Muscle layer of colon (tissue), 2 donors: ENCODE data around the gene WDR82.

ENCODE experiments used
- H3K27ac ChIP-seq: one replicate; pipeline ENCODE4 v1.7.0; 2013; ENCODE audit warnings: low read depth, mild to moderate bottlenecking, low read length, moderate library complexity
- H3K27me3 ChIP-seq, 2 donors: one replicate each; pipeline ENCODE4 v1.7.0; 2013; ENCODE audit warnings: low read length in 2 of 2, mild to moderate bottlenecking in 2 of 2; ENCODE audit not compliant: insufficient read depth in 2 of 2, control insufficient read depth in 1 of 2
- H3K36me3 ChIP-seq: one replicate; pipeline ENCODE4 v1.7.0; 2013; ENCODE audit warnings: mild to moderate bottlenecking, low read length; ENCODE audit not compliant: insufficient read depth
- H3K4me1 ChIP-seq: one replicate; pipeline ENCODE4 v1.7.0; 2013; ENCODE audit warnings: mild to moderate bottlenecking, low read length; ENCODE audit not compliant: insufficient read depth
- H3K4me3 ChIP-seq, 2 donors: one replicate each; pipeline ENCODE4 v1.7.0; 2013; ENCODE audit warnings: low read length in 2 of 2, low read depth in 1 of 2, mild to moderate bottlenecking in 1 of 2, moderate library complexity in 1 of 2
- H3K9ac ChIP-seq: one replicate; pipeline ENCODE4 v1.7.0; 2013; ENCODE audit warnings: low read length
- H3K9me3 ChIP-seq: one replicate; pipeline ENCODE4 v1.7.0; 2013; ENCODE audit warnings: mild to moderate bottlenecking, low read length
- donor health status: abdominal sarcoma.
- donor health status: Adenocarcinoma of cecum.

Gene WDR82

DNA sequence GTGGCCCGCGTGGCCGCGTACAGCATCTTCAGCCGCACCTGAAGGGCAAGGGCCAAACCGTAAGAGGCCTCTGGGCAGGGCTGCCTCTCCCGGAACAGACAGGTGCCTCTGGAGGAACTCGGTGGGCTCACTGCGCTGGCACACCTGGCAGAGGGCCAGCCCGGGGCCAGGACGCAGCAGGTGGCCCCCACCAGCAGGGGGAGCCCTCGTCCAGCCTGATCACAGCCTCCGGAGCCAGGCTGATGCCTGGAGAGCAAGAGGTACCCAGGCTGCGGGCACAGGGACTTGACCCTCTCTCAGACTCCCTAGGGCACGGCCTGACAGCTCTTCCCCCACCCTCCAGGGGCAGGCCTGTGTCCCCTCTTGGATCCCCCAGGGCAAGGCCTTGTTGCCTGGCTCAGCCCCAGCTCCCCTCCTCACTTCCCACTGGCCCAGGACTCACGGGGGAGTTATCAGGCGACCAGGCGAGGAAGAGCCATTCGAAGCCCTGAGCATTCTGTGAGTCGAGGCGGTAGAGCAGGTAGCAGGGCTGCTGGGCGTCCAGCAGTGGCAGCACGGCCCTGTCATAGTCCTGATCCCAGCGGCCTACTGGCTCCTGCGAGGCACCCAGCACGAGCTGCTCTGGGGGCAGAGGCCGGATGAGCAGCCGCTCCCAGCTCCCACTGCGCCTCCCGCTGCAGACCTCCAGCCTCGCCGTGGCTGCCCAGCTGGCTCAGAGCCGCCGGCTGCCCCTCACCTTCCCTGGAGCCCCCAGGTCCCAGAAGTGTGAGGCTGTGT lies 46.8 kb downstream of the WDR82 start:
- Histone ChIP-seq H3K27me3 (no peaks in the 10 kb centered on the region), H3K9me3 (no peaks in the 10 kb centered on the region), H3K4me3 (no peak overlapping the region), H3K27ac (no peak overlapping the region), H3K4me1 (peaks cover 26% of the 10 kb centered on the region), H3K36me3 (peaks cover 52% of the 10 kb centered on the region), H3K9ac (no peak overlapping the region)

DNA sequence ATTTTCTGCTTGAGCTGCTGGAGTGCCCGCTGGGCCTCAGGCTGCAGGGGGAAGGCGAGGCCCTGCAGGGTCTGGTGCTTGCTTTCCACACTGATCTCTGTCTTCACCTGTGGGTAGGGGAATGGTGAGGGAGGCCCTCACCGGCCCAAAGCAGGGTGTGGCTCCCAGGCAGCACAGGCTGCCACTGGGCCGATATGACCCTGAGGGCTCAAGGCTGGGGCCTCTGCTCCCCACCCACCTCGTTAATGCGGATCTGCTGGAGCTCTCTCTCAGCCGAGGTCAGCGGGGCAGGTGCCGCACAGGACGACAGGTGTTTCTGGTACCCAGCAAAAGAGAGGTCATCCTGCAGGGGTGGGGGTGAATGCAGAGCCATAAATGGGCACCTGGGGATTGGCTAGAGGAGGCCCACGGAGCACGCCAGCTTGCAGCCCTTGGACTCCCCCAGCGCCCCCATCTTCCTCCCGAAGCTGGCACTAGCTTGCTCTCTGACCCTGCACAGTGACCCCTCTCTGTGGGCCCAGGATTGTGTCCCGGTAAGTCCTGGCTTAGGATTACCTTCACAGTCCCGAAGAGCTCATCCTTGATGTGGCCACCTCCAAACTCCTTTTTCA lies 47.5 kb downstream of the WDR82 start:
- Histone ChIP-seq H3K27ac (no peak overlapping the region), H3K4me1 (peaks cover 20% of the 10 kb centered on the region), H3K9ac (no peak overlapping the region), H3K27me3 (no peaks in the 10 kb centered on the region), H3K36me3 (peaks cover 52% of the 10 kb centered on the region), H3K9me3 (no peaks in the 10 kb centered on the region), H3K4me3 (no peak overlapping the region)

DNA sequence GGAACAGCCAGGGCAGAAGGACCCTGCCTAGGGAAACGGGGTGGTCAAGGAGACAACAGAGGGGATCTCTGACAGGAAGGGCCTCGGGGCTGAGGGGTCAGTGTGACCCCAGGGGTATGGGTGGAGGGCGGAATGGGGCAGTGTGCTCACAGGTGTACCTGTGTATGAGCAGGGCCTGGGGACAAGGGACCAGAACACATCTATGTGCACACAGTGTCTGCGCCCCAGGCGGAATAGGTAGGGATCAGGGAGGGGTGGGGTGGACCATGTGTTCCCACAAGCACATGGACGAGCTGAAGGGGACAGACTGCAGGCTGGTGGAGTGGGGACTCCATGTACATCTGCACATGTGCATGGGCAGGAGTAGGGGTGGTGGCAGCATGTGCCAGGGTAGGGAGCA lies 48.0 kb downstream of the WDR82 start:
- H3K9me3 ChIP-seq = no peaks in the 10 kb centered on the region
- no peak overlapping the region for H3K9ac ChIP-seq
- H3K4me3 ChIP-seq = no peak overlapping the region
- H3K4me1 ChIP-seq = peaks cover 16% of the 10 kb centered on the region
- no peaks in the 10 kb centered on the region for H3K27me3 ChIP-seq
- peaks cover 50% of the 10 kb centered on the region for H3K36me3 ChIP-seq
- no peak overlapping the region for H3K27ac ChIP-seq

DNA sequence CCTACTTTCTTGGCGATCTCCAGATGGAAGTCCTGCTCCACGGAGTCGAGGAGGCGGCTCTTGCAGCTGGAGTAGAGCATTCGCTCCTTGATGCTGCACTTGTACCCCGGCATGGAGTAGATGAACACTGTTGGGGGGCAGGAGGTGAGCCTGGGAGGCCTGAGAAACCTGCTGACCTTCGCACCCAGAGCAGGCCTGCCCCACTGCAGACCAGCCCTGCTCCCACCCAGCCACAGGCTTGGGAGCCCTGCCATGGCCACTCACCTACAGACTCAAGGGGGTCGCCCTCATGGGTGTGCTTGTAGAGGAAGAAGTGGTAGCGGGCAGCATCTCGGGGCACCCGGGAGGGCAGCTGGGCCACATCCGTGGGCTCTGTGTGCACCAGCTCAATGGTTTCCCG lies 48.8 kb downstream of the WDR82 start:
- Histone ChIP-seq H3K36me3 (peaks cover 42% of the 10 kb centered on the region), H3K9me3 (no peaks in the 10 kb centered on the region), H3K9ac (no peak overlapping the region)

GRCh38 chr3:52228751-52229291 lies 49.6 kb downstream of the WDR82 start:
- H3K27ac ChIP-seq = no peak overlapping the region
- H3K27me3 ChIP-seq = no peaks in the 10 kb centered on the region
- no peaks in the 10 kb centered on the region for H3K9me3 ChIP-seq
- H3K36me3 ChIP-seq = peaks cover 37% of the 10 kb centered on the region
- H3K9ac ChIP-seq = no peak overlapping the region
- H3K4me1 ChIP-seq = peaks cover under 1% of the 10 kb centered on the region
- H3K4me3 ChIP-seq = no peak overlapping the region

More for the DNA sequence above, 48.8 kb downstream of the WDR82 start:
- no peak overlapping the region for H3K4me3 ChIP-seq
- no peaks in the 10 kb centered on the region for H3K27me3 ChIP-seq
- peaks cover 8% of the 10 kb centered on the region for H3K4me1 ChIP-seq
- H3K27ac ChIP-seq = no peak overlapping the region

DNA sequence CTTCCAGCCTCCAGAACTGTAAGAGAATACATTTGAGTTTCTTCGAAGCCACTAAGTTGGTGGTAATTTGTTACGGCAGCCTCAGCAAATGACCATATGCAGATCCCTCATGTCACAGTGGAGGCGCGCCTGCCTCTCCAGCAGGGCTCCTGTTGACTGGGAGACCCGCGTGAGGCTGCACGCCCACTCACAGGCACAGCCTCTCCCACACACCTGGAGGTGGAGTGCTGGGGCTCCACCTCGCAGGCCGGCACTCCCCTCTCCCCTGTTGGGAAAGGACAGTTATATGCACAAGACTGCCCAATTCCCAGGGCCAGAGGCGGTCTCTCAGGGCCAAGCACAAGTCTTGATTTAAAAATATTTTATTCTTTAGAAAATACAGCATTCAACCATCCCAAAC lies 50.2 kb downstream of the WDR82 start:
- no peaks in the 10 kb centered on the region for H3K4me1 ChIP-seq
- H3K9me3 ChIP-seq = no peaks in the 10 kb centered on the region
- peaks cover 37% of the 10 kb centered on the region for H3K36me3 ChIP-seq
- H3K27ac ChIP-seq = no peak overlapping the region
- H3K27me3 ChIP-seq = no peaks in the 10 kb centered on the region
- H3K4me3 ChIP-seq = no peak overlapping the region
- no peak overlapping the region for H3K9ac ChIP-seq

- no peak overlapping the region for H3K4me3 ChIP-seq
- H3K4me1 ChIP-seq = no peaks in the 10 kb centered on the region
- no peaks in the 10 kb centered on the region for H3K27me3 ChIP-seq
- H3K36me3 ChIP-seq = peaks cover 37% of the 10 kb centered on the region
- no peak overlapping the region for H3K9ac ChIP-seq
- no peak overlapping the region for H3K27ac ChIP-seq
- no peaks in the 10 kb centered on the region for H3K9me3 ChIP-seq
These were observed 50.7 kb downstream of the WDR82 start for GRCh38 chr3:52227766-52228165.

DNA sequence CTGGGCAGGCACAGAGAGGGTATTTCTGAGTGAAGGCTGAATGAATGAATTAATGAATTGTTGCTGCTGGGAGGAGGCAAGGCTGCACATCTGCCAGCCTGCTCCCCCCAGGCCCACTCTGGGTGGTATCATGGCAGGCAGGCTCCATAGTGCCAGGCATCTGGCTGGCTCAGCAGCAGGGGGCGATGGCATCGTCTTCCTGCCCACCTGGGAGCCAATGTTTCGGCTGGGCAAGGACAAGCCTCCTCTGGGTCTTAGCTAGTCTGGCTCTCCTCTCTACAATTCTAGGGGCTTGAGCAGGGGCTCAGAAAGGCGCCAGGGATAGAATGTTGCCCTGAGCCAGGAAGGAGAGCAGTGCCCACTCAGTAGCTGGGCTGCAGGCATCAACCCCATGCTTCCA lies 51.3 kb downstream of the WDR82 start:
- Histone ChIP-seq H3K36me3 (peaks cover 36% of the 10 kb centered on the region), H3K4me1 (no peaks in the 10 kb centered on the region), H3K4me3 (no peak overlapping the region), H3K9ac (no peak overlapping the region), H3K27me3 (no peaks in the 10 kb centered on the region), H3K9me3 (no peaks in the 10 kb centered on the region), H3K27ac (no peak overlapping the region)

- Histone ChIP-seq H3K9ac (no peak overlapping the region), H3K27me3 (no peaks in the 10 kb centered on the region), H3K9me3 (no peaks in the 10 kb centered on the region), H3K27ac (no peak overlapping the region), H3K4me3 (no peak overlapping the region), H3K4me1 (no peaks in the 10 kb centered on the region), H3K36me3 (peaks cover 28% of the 10 kb centered on the region)
These were observed 52.1 kb downstream of the WDR82 start for GRCh38 chr3:52226229-52226817.

- Histone ChIP-seq H3K36me3 (peaks cover 21% of the 10 kb centered on the region), H3K9ac (no peak within 1 kb of the TSS), H3K27ac (no peak within 1 kb of the TSS)
These were observed 52.8 kb downstream of the WDR82 start, which contains the start of gene TLR9 for GRCh38 chr3:52225452-52226228. TLR9 (minus strand) TSS chr3:52225645; CDS start chr3:52225529, 116 bp downstream.

More at GRCh38 chr3:52225452-52226228, 52.8 kb downstream of the WDR82 start, which contains the start of gene TLR9:
- no peaks in the 10 kb centered on the region for H3K9me3 ChIP-seq
- no peak within 1 kb of the TSS for H3K4me3 ChIP-seq
- H3K27me3 ChIP-seq = no peaks in the 10 kb centered on the region
- H3K4me1 ChIP-seq = peaks cover 3% of the 10 kb centered on the region
